GM23248 (cell line): ENCODE results near the gene SF3A2.

Experiments
- EZH2 ChIP-seq: fragments of 200-600 bp; sonication (generic); IDR thresholded peaks from 2 replicates; pipeline ENCODE4 v1.6.1; 2018; ENCODE audit warnings: antibody characterized with exemption, mild to moderate bottlenecking; ENCODE audit not compliant: insufficient read depth, poor library complexity, severe bottlenecking
- EZH2phosphoT487 ChIP-seq: fragments of 200-600 bp; sonication (generic); IDR thresholded peaks from 2 replicates; pipeline ENCODE4 v1.6.1; 2018; ENCODE audit warnings: antibody characterized with exemption, moderate library complexity, mild to moderate bottlenecking, low read depth; ENCODE audit not compliant: insufficient read depth

- peak; percentile 60 for TF ChIP-seq EZH2
- TF ChIP-seq EZH2phosphoT487, result 0 out of 2 replicates have a peak, but pooled peaks have one; percentile 18
Measured at GRCh38 chr19:2290441-2291184, 54.0 kb downstream of the SF3A2 start.
